Esophagus muscularis mucosa (tissue), 4 donors: ENCODE results near the gene ATP11A. TPM values are rescaled to one million over a fixed set of nuclear protein-coding genes. Genes with fewer than 3 reads are reported as not detected.
A peak's percentile ranks its signal among the peaks of the same experiment; 100 is the strongest.

Experiments
- DNase-seq: peaks from one replicate; pipeline ENCODE4 v3.0.0-alpha.2; 2017; ENCODE audit errors: extremely low spot score
- H3K27ac ChIP-seq, 4 donors: fragments of 200-600 bp; sonication (generic); replicated peaks in 1 of 4; 1 replicate in 3 of 4; 2 replicates in 1 of 4; pipeline ENCODE4 v1.5.1; 2016 to 2019; ENCODE audit warnings: mild to moderate bottlenecking in 1 of 4
- H3K27me3 ChIP-seq, 4 donors: fragments of 200-600 bp; sonication (generic); one replicate each; pipeline versions ENCODE4 v1.5.1 to v1.6.0; 2016 to 2019
- H3K36me3 ChIP-seq, 4 donors: fragments of 200-600 bp; sonication (generic); one replicate each; pipeline ENCODE4 v1.5.1; 2016 to 2019
- H3K4me1 ChIP-seq, 4 donors: fragments of 200-600 bp; sonication (generic); one replicate each; pipeline ENCODE4 v1.5.1; 2016 to 2019
- H3K4me3 ChIP-seq, 4 donors: fragments of 200-600 bp; sonication (generic); 1 replicate in 2 of 4; 2 replicates in 2 of 4; pipeline ENCODE4 v1.5.1; 2016 to 2019; ENCODE audit warnings: mild to moderate bottlenecking in 4 of 4, moderate library complexity in 1 of 4
- H3K9me3 ChIP-seq, 4 donors: fragments of 200-600 bp; sonication (generic); 1 replicate in 3 of 4; 2 replicates in 1 of 4; pipeline ENCODE4 v1.5.1; 2016 to 2019
- CTCF ChIP-seq, 3 experiments: fragments of 200-600 bp in 2 of 3; fragments of 450-650 bp in 1 of 3; sonication (generic) in 2 of 3; IDR thresholded peaks; one replicate each; pipeline ENCODE4 v1.5.1; 2017 to 2019; ENCODE audit warnings: antibody characterized with exemption in 3 of 3, mild to moderate bottlenecking in 2 of 3, moderate library complexity in 1 of 3
- EP300 ChIP-seq: sonication (generic); formaldehyde crosslinking; IDR thresholded peaks from one replicate; pipeline ENCODE4 v1.6.1; 2017; ENCODE audit warnings: antibody characterized with exemption
- POLR2A ChIP-seq: fragments of 450-650 bp; IDR thresholded peaks from one replicate; pipeline ENCODE4 v1.6.1; 2017; ENCODE audit warnings: antibody characterized with exemption, moderate library complexity, mild to moderate bottlenecking, low read depth
- POLR2AphosphoS5 ChIP-seq, 2 donors: sonication (generic); formaldehyde crosslinking; IDR thresholded peaks; one replicate each; pipeline ENCODE4 v1.6.1; 2017; ENCODE audit warnings: antibody characterized with exemption in 2 of 2
- WGBS: methylation state at CpG from one replicate; pipeline ENCODE4 v1.1.5; 2018; 5-methylcytosine and 5-hydroxymethylcytosine counted together
- intact Hi-C: fragments of 100-400 bp; cut with DNase I; formaldehyde crosslinking; loops from one replicate; pipeline ENCODE4 v1.15.1; 2023
- total RNA-seq, 4 donors: library from RNA; depleted of rRNA; stranded (reverse); fragments of >200 nt; gene quantifications; one replicate each; pipeline versions ENCODE4 v1.1.0 to v1.2.1, GENCODE V29; 2016

The ATP11A gene
- total RNA-seq, 4 donors from 2014 or later: 11.2 to 27.8 (median 14.3) TPM

GRCh38 chr13:112772539-112772909 lies 82.7 kb downstream of the ATP11A start:
- H3K27ac ChIP-seq: no peak overlapping the region
- intact Hi-C loops: no loop called here
- H3K9me3 ChIP-seq: no peaks in the 10 kb centered on the region
- TF ChIP-seq POLR2A (no peak), CTCF (IDR thresholded peaks at IDR 0.05) (no peak), POLR2AphosphoS5 (IDR thresholded peaks at IDR 0.05) (no peak), EP300 (no peak)
- H3K4me1 ChIP-seq: peaks cover 0 to 17% (median 3%) of the 10 kb centered on the region in 4 donors
- peaks cover 0 to 4% (median 0%) of the 10 kb centered on the region in 4 donors for H3K36me3 ChIP-seq
- DNase-seq: no peak
- H3K4me3 ChIP-seq: no peak overlapping the region
- 96% methylated on average over 5 of the region's 10 CpGs for WGBS
- H3K27me3 ChIP-seq: no peaks in the 10 kb centered on the region

- intact Hi-C loops: no loop called here
- WGBS: 100% methylated on average over 6 of the region's 8 CpGs
- H3K27ac ChIP-seq: no peak overlapping the region
- H3K27me3 ChIP-seq: no peaks in the 10 kb centered on the region
- no peaks in the 10 kb centered on the region for H3K9me3 ChIP-seq
- H3K4me1 ChIP-seq: peaks cover 0 to 21% (median 3%) of the 10 kb centered on the region in 4 donors
- no peak for DNase-seq
- no peak overlapping the region for H3K4me3 ChIP-seq
- TF ChIP-seq POLR2A (no peak), EP300 (no peak), POLR2AphosphoS5 (IDR thresholded peaks at IDR 0.05) (no peak), CTCF (IDR thresholded peaks at IDR 0.05) (no peak)
- peaks cover 0 to 4% (median 0%) of the 10 kb centered on the region in 4 donors for H3K36me3 ChIP-seq
Observed at GRCh38 chr13:112772929-112773328, 83.1 kb downstream of the ATP11A start.

GRCh38 chr13:112773601-112774447 lies 84.0 kb downstream of the ATP11A start:
- DNase-seq: no peak
- H3K4me1 ChIP-seq: peaks cover 0 to 23% (median 3%) of the 10 kb centered on the region in 4 donors
- TF ChIP-seq POLR2A (no peak), EP300 (no peak), POLR2AphosphoS5 (IDR thresholded peaks at IDR 0.05) (peak in 1 of 2 donors; percentile 41), CTCF (IDR thresholded peaks at IDR 0.05) (no peak)
- no peak overlapping the region for H3K27ac ChIP-seq
- peaks cover 0 to 4% (median 0%) of the 10 kb centered on the region in 4 donors for H3K36me3 ChIP-seq
- WGBS: 83% methylated on average over 24 of the region's 25 CpGs
- no peaks in the 10 kb centered on the region for H3K27me3 ChIP-seq
- H3K9me3 ChIP-seq: no peaks in the 10 kb centered on the region
- H3K4me3 ChIP-seq: no peak overlapping the region
- intact Hi-C loops: no loop called here

DNA sequence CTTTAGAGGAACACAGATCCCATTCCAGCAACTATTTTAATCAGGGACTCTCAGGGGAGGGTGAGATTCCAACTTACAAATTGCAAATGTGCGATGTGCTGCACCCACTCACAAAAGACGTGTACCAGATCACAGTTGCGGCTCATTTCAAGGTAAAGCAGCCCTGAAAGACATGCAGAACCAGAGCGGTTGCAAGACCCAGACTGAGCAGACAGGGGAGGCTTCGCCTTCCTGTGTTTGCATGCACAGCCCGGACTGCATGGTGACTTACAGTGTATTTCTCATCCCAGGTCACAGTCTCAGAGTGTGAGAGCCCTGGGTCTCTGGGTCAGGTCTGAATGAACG lies 84.6 kb downstream of the ATP11A start:
- H3K27me3 ChIP-seq: no peaks in the 10 kb centered on the region
- no peak overlapping the region for H3K4me3 ChIP-seq
- H3K9me3 ChIP-seq: no peaks in the 10 kb centered on the region
- TF ChIP-seq POLR2AphosphoS5 (IDR thresholded peaks at IDR 0.05) (no peak), POLR2A (no peak), EP300 (no peak), CTCF (IDR thresholded peaks at IDR 0.05) (no peak)
- intact Hi-C loops: no loop called here
- DNase-seq: no peak
- H3K4me1 ChIP-seq: peaks cover 0 to 23% (median 3%) of the 10 kb centered on the region in 4 donors
- H3K27ac ChIP-seq: no peak overlapping the region
- H3K36me3 ChIP-seq: peaks cover 0 to 4% (median 0%) of the 10 kb centered on the region in 4 donors
- 97% methylated on average over 7 of the region's 7 CpGs for WGBS
